Left ventricle myocardium inferior (tissue), 1 donor: Measurements from ENCODE around the gene NHS. TPM values are rescaled to one million over a fixed set of nuclear protein-coding genes. Genes with fewer than 3 reads are reported as not detected.

Experiments
- DNase-seq: peaks from one replicate; pipeline ENCODE4 v3.0.0-alpha.2; 2020
- H3K27ac ChIP-seq: fragments of 200-600 bp; replicated peaks from 2 replicates; pipeline ENCODE4 v1.8.0; 2021
- H3K27me3 ChIP-seq: fragments of 200-600 bp; 2 replicates; pipeline ENCODE4 v1.8.0; 2021; ENCODE audit warnings: low read depth
- H3K36me3 ChIP-seq: fragments of 200-600 bp; 2 replicates; pipeline ENCODE4 v1.8.0; 2021
- H3K4me1 ChIP-seq: fragments of 200-600 bp; 2 replicates; pipeline ENCODE4 v1.8.0; 2021
- H3K4me3 ChIP-seq: fragments of 200-600 bp; 2 replicates; pipeline ENCODE4 v1.8.0; 2021; ENCODE audit warnings: mild to moderate bottlenecking, moderate library complexity
- H3K9me3 ChIP-seq: fragments of 200-600 bp; replicated peaks from 2 replicates; pipeline ENCODE4 v1.8.0; 2021
- CTCF ChIP-seq: fragments of 200-600 bp; IDR thresholded peaks from 2 replicates; pipeline ENCODE4 v1.8.0; 2021; ENCODE audit warnings: antibody characterized with exemption, mild to moderate bottlenecking, borderline replicate concordance
- intact Hi-C: fragments of 100-400 bp; cut with micrococcal nuclease; formaldehyde crosslinking; loops from one replicate; pipeline ENCODE4 v1.11.0; 2022
- total RNA-seq: library from RNA; stranded (reverse); fragmentation: NEBNext Ultra II Directional; extraction: Animal tissue kit (Norgen Biotek cat#: 25700); gene quantifications from one replicate; pipeline ENCODE4 v1.2.1, GENCODE V29; 2021
- donor health status: DM: no; HTN: yes; CAD: no; lungs with severe emphysema.

NHS gene
- total RNA-seq, 1 donor from 2014 or later: 1.0 TPM

- Histone ChIP-seq H3K36me3 (no peaks in the 10 kb centered on the region), H3K9me3 (no peaks in the 10 kb centered on the region), H3K27me3 (no peaks in the 10 kb centered on the region), H3K27ac (no peak overlapping the region), H3K4me1 (no peaks in the 10 kb centered on the region), H3K4me3 (no peak overlapping the region)
- intact Hi-C loops: no loop called here
- no peak for TF ChIP-seq CTCF
- no peak for DNase-seq
Measured at GRCh38 chrX:17706676-17707075, 331.7 kb downstream of the NHS start.

GRCh38 chrX:17707731-17708130 lies 332.7 kb downstream of the NHS start:
- no peak for DNase-seq
- Histone ChIP-seq H3K4me1 (no peaks in the 10 kb centered on the region), H3K9me3 (no peaks in the 10 kb centered on the region), H3K27me3 (no peaks in the 10 kb centered on the region), H3K27ac (no peak overlapping the region), H3K4me3 (no peak overlapping the region), H3K36me3 (no peaks in the 10 kb centered on the region)
- no peak for TF ChIP-seq CTCF
- intact Hi-C loops: no loop called here

- Histone ChIP-seq H3K9me3 (no peaks in the 10 kb centered on the region), H3K27me3 (no peaks in the 10 kb centered on the region), H3K36me3 (no peaks in the 10 kb centered on the region), H3K4me3 (no peak overlapping the region), H3K27ac (no peak overlapping the region), H3K4me1 (no peaks in the 10 kb centered on the region)
- no peak for TF ChIP-seq CTCF
- intact Hi-C loops: no loop called here
- no peak for DNase-seq
Measured at GRCh38 chrX:17710871-17711301, 335.9 kb downstream of the NHS start.

GRCh38 chrX:17713288-17713687 lies 338.3 kb downstream of the NHS start:
- Histone ChIP-seq H3K4me1 (no peaks in the 10 kb centered on the region), H3K36me3 (no peaks in the 10 kb centered on the region), H3K9me3 (no peaks in the 10 kb centered on the region), H3K4me3 (no peak overlapping the region), H3K27me3 (no peaks in the 10 kb centered on the region), H3K27ac (no peak overlapping the region)
- intact Hi-C loops: no loop called here
- no peak for DNase-seq
- no peak for TF ChIP-seq CTCF

- Histone ChIP-seq H3K27me3 (no peaks in the 10 kb centered on the region), H3K4me1 (no peaks in the 10 kb centered on the region), H3K4me3 (no peak overlapping the region), H3K36me3 (no peaks in the 10 kb centered on the region), H3K27ac (no peak overlapping the region), H3K9me3 (no peaks in the 10 kb centered on the region)
- DNase-seq: no peak
- TF ChIP-seq CTCF: no peak
- intact Hi-C loops: no loop called here
Measured at GRCh38 chrX:17718649-17719165, 343.7 kb downstream of the NHS start.
